ENCODE data around the gene NSG1.

NSG1 gene

GRCh38 chr4:4364061-4364460, 22.8 kb upstream of the NSG1 start:
- Histone ChIP-seq H3K27me3 (ENCODE audit: insufficient read depth, low read depth, severe bottlenecking) (no peaks in the 10 kb centered on the region), H3K36me3 (no peaks in the 10 kb centered on the region), H3K27ac (no peak overlapping the region), H3K9me3 (ENCODE audit: severe bottlenecking) (no peaks in the 10 kb centered on the region), H3K4me3 (ENCODE audit: low read depth, low read length) (no peak overlapping the region)
- DNase-seq: no peak
- TF ChIP-seq CTCF (IDR thresholded peaks at IDR 0.05; ENCODE audit: low read depth, low read length): no peak

GRCh38 chr4:4364486-4365208, 22.3 kb upstream of the NSG1 start:
- Histone ChIP-seq H3K36me3 (no peaks in the 10 kb centered on the region), H3K4me3 (ENCODE audit: low read depth, low read length) (no peak overlapping the region), H3K27ac (no peak overlapping the region), H3K27me3 (ENCODE audit: insufficient read depth, low read depth, severe bottlenecking) (no peaks in the 10 kb centered on the region), H3K9me3 (ENCODE audit: severe bottlenecking) (no peaks in the 10 kb centered on the region)
- TF ChIP-seq CTCF (IDR thresholded peaks at IDR 0.05; ENCODE audit: low read depth, low read length): no peak
- no peak for DNase-seq

DNA sequence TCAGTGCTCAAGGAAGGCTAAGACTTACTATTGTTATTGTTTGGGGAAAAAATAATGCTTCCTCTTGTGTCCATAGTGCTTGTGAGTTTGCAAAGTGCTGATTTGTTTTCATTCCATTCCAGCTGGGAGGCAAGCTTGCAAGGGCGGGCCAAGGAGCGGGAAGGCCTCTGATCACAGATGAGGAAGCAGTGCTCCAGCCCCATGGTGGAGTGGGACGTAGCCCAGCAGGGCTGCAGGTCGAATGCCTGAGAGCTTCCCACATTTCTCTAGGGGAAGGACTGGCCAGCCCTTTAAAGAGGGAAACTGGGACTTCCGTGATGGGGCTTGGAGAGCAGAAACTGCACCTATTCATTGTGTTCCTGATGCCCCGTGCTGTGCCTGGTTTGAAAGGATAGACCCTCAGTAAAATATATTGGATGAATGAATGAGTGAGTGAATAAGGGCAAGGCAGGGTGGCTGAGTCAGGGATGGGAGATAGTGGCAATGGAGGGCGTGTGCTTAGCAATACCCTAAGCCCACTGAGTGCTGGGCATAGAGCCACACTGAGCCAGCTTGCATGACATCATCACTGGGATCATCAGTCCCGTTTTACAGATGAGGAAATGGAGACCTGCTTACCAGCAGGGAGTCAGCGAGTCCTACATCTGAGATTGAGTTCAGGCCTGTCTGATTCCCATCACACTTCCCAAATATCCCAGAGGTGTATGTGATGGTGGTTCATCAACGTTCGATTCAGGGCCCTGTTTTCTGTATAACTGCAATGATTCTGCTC, 17.9 kb upstream of the NSG1 start:
- Histone ChIP-seq H3K4me3 (ENCODE audit: low read depth, low read length) (no peak overlapping the region), H3K27me3 (ENCODE audit: insufficient read depth, low read depth, severe bottlenecking) (no peaks in the 10 kb centered on the region), H3K27ac (no peak overlapping the region), H3K9me3 (ENCODE audit: severe bottlenecking) (no peaks in the 10 kb centered on the region), H3K36me3 (no peaks in the 10 kb centered on the region)
- TF ChIP-seq CTCF (IDR thresholded peaks at IDR 0.05; ENCODE audit: low read depth, low read length): no peak
- DNase-seq: no peak

- H3K4me3 ChIP-seq (ENCODE audit: low read depth, low read length): no peak overlapping the region
- H3K36me3 ChIP-seq: no peaks in the 10 kb centered on the region
- no peak for TF ChIP-seq CTCF (IDR thresholded peaks at IDR 0.05; ENCODE audit: low read depth, low read length)
- no peak for DNase-seq
- H3K27me3 ChIP-seq (ENCODE audit: insufficient read depth, low read depth, severe bottlenecking): peaks cover under 1% of the 10 kb centered on the region
- H3K27ac ChIP-seq: no peak overlapping the region
- peaks cover 8% of the 10 kb centered on the region for H3K9me3 ChIP-seq (ENCODE audit: severe bottlenecking)
Observed at GRCh38 chr4:4374388-4375098, 12.4 kb upstream of the NSG1 start.

DNA sequence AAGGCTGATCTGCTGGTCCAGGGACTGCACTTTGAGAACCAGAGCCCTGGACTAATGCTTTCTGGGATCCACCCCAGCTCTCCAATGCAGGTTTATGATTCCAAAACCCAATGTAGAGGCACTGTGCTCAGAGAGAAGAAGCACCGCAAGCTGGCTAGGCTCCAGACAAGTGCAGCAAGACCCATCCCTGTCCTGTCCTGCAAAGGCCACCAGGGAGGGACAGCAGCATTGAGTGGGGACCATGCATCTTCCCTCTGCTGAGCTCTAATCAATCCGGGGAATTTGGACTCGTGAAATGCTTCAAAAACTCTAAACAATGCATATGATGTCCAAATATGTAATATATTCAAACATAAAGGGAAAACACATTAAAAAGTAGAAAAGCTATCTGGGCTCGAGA, 10.8 kb upstream of the NSG1 start:
- Histone ChIP-seq H3K27me3 (ENCODE audit: insufficient read depth, low read depth, severe bottlenecking) (peaks cover 16% of the 10 kb centered on the region), H3K9me3 (ENCODE audit: severe bottlenecking) (peaks cover 8% of the 10 kb centered on the region), H3K4me3 (ENCODE audit: low read depth, low read length) (no peak overlapping the region), H3K27ac (no peak overlapping the region), H3K36me3 (no peaks in the 10 kb centered on the region)
- TF ChIP-seq CTCF (IDR thresholded peaks at IDR 0.05; ENCODE audit: low read depth, low read length): peak; percentile 25; the same call in 1 of the 2 replicates
- DNase-seq: no peak

Data from WERI-Rb-1 (cell line).